HG02588 (cell line): ENCODE data around the gene TNFRSF13B.
"Not testable (repeated sequence)": the region's sequence is repeated elsewhere in the genome, so short reads cannot be mapped to it uniquely, and the experiment has no call there.

ENCODE experiments used
- ATAC-seq: cut with Tn5 transposase; IDR thresholded peaks from one replicate; pipeline ENCODE4 v1.9.1; 2021; ENCODE audit warnings: mild to moderate bottlenecking, moderate library complexity; ENCODE audit not compliant: unreplicated experiment

Gene TNFRSF13B

DNA sequence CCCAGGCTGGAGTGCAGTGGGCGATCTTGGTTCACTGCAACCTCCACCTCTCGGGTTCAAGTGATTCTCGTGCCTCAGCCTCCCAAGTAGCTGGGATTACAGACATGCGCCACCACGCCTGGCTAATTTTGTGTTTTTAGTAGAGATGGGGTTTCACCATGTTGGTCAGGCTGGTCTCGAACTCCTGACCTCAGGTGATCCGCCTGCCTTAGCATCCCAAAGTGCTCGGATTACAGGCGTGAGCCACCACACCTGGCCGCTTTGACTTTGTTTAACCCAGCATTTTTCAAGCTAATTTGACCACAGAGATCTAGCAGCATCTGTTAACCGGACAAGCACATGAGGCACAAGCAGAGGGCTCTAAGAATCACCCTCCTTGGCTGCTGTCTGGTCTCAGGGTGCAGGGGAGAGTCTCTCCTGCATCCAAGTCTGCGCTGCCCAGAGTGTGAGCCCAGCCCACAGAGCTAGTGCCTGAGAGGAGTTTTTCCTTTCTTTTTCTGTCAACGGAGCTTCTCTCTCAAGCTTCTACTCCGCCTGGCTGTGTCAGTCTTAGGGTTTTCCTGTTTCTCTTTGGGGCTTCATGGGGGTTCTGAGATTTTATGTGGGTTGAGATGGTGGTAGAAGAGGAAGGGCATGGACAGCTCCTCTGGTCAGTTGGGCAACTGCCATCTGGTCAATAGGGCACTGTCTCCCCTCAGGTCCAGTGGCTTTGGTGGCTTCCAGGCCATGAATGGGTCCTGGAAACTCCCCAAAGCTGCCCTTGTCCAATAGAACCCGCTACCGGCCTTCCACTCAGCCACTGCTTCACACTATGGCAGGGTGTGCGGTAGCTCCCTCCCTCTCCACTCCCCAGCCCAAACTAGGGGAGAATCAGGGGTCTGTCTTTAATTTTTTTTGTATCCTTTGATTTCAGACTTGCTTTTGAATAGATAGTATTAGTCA lies 59.6 kb downstream of the TNFRSF13B start:
- ATAC-seq: no peak

GRCh38 chr17:16911141-16911937 lies 60.6 kb downstream of the TNFRSF13B start:
- no peak for ATAC-seq

- ATAC-seq: no peak
These were observed 61.6 kb downstream of the TNFRSF13B start for GRCh38 chr17:16910341-16910740.

GRCh38 chr17:16909472-16910246 lies 62.3 kb downstream of the TNFRSF13B start:
- ATAC-seq: no peak

GRCh38 chr17:16908273-16908672 lies 63.6 kb downstream of the TNFRSF13B start:
- no peak for ATAC-seq

DNA sequence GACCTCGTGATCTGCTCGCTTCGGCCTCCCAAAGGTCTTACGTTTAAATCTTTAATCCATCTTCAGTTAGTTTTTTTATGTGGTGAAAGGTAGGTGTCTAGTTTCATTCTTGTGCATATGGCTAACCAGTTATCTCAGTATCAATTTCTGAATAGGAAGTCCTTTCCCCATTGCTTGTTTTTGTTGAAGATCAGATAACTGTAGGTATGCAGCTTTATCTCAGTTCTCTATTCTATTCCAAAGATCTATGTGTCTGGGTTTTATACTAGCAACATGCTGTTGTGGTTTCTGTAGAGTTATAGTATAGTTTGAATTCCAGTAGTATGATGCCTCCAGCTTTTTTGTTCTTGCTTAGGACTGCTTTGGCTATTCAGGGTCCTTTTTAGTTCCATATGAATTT lies 65.2 kb downstream of the TNFRSF13B start:
- no peak for ATAC-seq

- no peak for ATAC-seq
These were observed 66.2 kb downstream of the TNFRSF13B start for GRCh38 chr17:16905593-16906191.

- not testable (repeated sequence) for ATAC-seq
These were observed 68.8 kb downstream of the TNFRSF13B start for GRCh38 chr17:16903070-16903469.

DNA sequence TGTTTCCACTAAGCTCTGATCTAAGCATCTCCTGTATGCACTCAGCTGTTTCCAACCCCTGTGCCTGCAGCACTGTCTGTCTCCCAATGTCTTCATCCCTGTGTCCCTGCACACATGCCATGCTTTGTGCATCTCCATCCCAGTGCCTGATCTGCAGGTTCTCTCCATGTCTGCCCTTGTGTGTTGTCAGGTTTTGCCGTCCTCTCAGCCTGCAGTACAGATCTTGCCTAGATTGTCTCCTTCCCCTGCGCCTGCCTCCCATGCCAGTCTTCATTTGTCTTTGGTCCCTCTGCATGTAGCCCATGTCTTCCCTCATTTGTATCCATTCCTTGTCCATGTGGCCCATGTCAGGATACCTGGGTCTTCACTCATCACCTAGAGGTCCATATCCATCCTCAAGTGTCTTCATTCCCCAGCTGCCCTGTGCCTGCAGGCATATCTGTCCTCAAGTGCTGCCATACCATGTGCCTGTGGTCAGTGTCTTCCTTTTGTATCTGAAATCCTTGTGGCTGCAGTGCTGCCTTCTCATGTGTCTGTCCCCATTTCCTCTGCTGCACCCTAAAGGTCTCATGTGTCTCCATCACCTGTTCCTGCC lies 71.5 kb downstream of the TNFRSF13B start:
- ATAC-seq: no peak

DNA sequence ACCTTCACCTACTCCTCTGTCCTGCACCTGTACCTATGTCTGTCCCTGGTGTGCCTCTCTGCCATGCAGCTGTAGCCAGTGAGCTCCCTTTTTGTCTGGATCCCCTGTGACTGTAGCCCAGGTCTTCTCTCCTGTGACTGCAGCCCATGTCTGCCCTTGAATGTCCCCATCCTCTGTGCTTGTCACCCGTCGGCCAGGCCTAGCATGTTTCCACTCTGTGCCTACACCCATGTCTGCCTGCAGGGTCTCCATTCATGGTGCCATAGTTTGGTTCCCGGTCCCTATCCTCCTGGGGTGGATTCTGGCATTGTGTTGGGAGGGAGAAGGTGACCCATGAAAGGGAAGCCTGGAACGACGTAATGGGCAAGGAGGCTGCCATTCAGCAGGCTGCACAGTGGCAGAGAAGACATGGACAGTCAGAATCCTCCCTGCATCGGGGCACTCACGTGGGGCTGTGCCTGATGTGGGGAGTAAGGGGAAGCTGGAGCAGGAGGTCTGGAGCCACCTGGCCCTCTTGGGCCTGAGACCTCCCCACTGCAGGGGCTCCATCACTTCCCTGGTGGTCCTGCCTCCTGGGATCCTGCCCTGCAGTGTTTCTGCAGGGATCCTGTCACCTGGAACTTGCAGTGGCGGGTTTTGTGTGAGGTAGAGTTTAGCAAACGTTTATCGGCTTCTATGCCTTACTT lies 74.6 kb downstream of the TNFRSF13B start:
- ATAC-seq: not testable (repeated sequence)

GRCh38 chr17:16896235-16896634 lies 75.7 kb downstream of the TNFRSF13B start:
- ATAC-seq: not testable (repeated sequence)

- ATAC-seq: not testable (repeated sequence)
These were observed 78.4 kb downstream of the TNFRSF13B start for GRCh38 chr17:16893527-16893926.

DNA sequence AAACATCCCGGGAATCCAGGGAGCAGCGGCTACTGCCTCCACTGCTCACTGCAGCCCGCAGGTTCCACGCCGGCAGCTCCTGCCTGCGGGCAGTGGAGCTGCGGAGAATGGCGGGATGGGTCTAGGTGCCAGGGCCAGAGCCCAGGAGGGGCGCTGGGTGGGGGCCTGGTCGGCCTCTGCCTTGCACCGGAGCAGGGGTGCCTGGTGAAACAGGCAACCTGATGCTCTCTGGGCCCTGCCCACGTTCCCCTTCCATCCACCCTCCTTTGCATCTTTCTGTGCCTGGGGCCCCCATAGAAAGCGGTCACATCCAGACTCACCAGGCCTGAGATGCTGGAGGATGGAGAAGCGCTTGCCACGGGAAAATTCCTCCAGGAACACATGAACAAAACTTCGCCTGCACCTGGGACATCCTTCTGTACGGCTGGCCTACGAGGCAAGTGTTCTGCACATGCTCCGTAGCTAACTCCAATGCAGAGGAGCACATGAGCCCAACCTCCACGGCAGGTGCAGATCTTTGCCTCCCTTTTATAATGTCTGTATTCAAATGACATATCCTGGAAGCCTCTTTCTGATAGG lies 79.0 kb downstream of the TNFRSF13B start:
- ATAC-seq: not testable (repeated sequence)

- ATAC-seq: no peak
These were observed 82.8 kb downstream of the TNFRSF13B start for GRCh38 chr17:16889088-16889465.
